Neural progenitor cell (in vitro differentiated cells): ENCODE measurements around the gene SULT1A1.
"Not testable (repeated sequence)": the region's sequence is repeated elsewhere in the genome, so short reads cannot be mapped to it uniquely, and the experiment has no call there.

Experiments used
- EZH2 ChIP-seq: fragments of 200-600 bp; sonication (generic); IDR thresholded peaks from 2 replicates; pipeline ENCODE4 v1.6.1; 2017; ENCODE audit warnings: antibody characterized with exemption, mild to moderate bottlenecking, moderate library complexity
- EZH2phosphoT487 ChIP-seq: fragments of 200-600 bp; sonication (generic); IDR thresholded peaks from 2 replicates; pipeline ENCODE4 v1.6.1; 2017; ENCODE audit warnings: antibody characterized with exemption
- TF ChIP-seq, protein P1 (sequence below): fragments of 200-600 bp; sonication (generic); IDR thresholded peaks from 2 replicates; pipeline ENCODE4 v1.5.1; 2017; ENCODE audit warnings: antibody characterized with exemption, mild to moderate bottlenecking

DNA sequence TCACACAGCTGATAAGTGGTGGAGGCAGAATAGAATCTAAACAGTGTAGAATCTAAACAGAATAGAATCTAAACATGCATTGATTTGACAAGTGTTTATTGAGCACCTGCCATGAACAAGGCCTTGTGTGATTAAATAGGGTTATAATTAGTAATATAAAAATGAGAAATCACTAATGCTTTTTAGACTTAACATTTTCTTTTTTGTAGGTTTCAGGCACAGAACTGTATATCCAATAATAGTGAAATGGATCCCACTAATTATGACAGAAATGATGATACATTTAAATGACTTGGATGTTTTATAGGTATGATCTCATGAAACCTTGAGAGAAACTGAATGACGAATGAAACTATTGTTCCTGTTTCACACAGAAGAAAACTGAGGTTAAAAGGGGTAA is 27.9 kb upstream of the SULT1A1 start, which contains the start of gene NPIPB8:
- TF ChIP-seq, protein P1, sequence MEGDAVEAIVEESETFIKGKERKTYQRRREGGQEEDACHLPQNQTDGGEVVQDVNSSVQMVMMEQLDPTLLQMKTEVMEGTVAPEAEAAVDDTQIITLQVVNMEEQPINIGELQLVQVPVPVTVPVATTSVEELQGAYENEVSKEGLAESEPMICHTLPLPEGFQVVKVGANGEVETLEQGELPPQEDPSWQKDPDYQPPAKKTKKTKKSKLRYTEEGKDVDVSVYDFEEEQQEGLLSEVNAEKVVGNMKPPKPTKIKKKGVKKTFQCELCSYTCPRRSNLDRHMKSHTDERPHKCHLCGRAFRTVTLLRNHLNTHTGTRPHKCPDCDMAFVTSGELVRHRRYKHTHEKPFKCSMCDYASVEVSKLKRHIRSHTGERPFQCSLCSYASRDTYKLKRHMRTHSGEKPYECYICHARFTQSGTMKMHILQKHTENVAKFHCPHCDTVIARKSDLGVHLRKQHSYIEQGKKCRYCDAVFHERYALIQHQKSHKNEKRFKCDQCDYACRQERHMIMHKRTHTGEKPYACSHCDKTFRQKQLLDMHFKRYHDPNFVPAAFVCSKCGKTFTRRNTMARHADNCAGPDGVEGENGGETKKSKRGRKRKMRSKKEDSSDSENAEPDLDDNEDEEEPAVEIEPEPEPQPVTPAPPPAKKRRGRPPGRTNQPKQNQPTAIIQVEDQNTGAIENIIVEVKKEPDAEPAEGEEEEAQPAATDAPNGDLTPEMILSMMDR: not testable (repeated sequence)
- not testable (repeated sequence) for TF ChIP-seq EZH2phosphoT487, EZH2
